GM19324 (cell line): Measurements from ENCODE around the gene MGAT5.

ENCODE experiments used
- ATAC-seq: cut with Tn5 transposase; IDR thresholded peaks from one replicate; pipeline ENCODE4 v1.9.1; 2021; ENCODE audit warnings: mild to moderate bottlenecking, moderate library complexity; ENCODE audit not compliant: unreplicated experiment, low FRiP score

The MGAT5 gene

GRCh38 chr2:134435936-134436335, 182.1 kb downstream of the MGAT5 start:
- no peak for ATAC-seq

- no peak for ATAC-seq
Measured at GRCh38 chr2:134436706-134437105, 182.8 kb downstream of the MGAT5 start.

GRCh38 chr2:134438371-134438770, 184.5 kb downstream of the MGAT5 start:
- no peak for ATAC-seq

GRCh38 chr2:134440336-134440909, 186.6 kb downstream of the MGAT5 start:
- no peak for ATAC-seq

GRCh38 chr2:134441153-134441863, 187.4 kb downstream of the MGAT5 start:
- no peak for ATAC-seq

GRCh38 chr2:134443814-134444480, 190.1 kb downstream of the MGAT5 start:
- ATAC-seq = no peak

GRCh38 chr2:134445116-134445515, 191.2 kb downstream of the MGAT5 start:
- no peak for ATAC-seq

- no peak for ATAC-seq
Measured at GRCh38 chr2:134445985-134446382, 192.1 kb downstream of the MGAT5 start.

GRCh38 chr2:134446383-134447017, 192.6 kb downstream of the MGAT5 start:
- no peak for ATAC-seq

- ATAC-seq = no peak
Measured at GRCh38 chr2:134447669-134448068, 193.8 kb downstream of the MGAT5 start.

- ATAC-seq = no peak
Measured at GRCh38 chr2:134448650-134449049, 194.8 kb downstream of the MGAT5 start.

GRCh38 chr2:134449157-134449556, 195.3 kb downstream of the MGAT5 start:
- ATAC-seq = no peak

- no peak for ATAC-seq
Measured at GRCh38 chr2:134449751-134450513, 196.1 kb downstream of the MGAT5 start.

GRCh38 chr2:134451347-134451630, 197.4 kb downstream of the MGAT5 start:
- ATAC-seq = no peak

- ATAC-seq = no peak
Measured at GRCh38 chr2:134452042-134452733, 198.3 kb downstream of the MGAT5 start.

GRCh38 chr2:134453476-134453875, 199.6 kb downstream of the MGAT5 start:
- ATAC-seq = no peak

GRCh38 chr2:134453973-134454372, 200.1 kb downstream of the MGAT5 start:
- no peak for ATAC-seq

- ATAC-seq = no peak
Measured at GRCh38 chr2:134454426-134454825, 200.6 kb downstream of the MGAT5 start.

GRCh38 chr2:134454931-134455330, 201.1 kb downstream of the MGAT5 start:
- no peak for ATAC-seq

- ATAC-seq = no peak
Measured at GRCh38 chr2:134455426-134455825, 201.6 kb downstream of the MGAT5 start.
